Mesenteric fat pad (tissue), 1 donor: Measurements from ENCODE around the gene DNAH6. TPM values are rescaled to one million over a fixed set of nuclear protein-coding genes. Genes with fewer than 3 reads are reported as not detected.
"Not testable (repeated sequence)": the region's sequence is repeated elsewhere in the genome, so short reads cannot be mapped to it uniquely, and the experiment has no call there.

Source experiments
- DNase-seq: peaks from one replicate; pipeline ENCODE4 v3.0.0-alpha.2; 2020; ENCODE audit warnings: low spot score
- total RNA-seq: library from RNA; stranded (reverse); fragmentation: NEBNext Ultra II Directional; extraction: Animal tissue kit (Norgen Biotek cat#: 25700); gene quantifications from one replicate; pipeline ENCODE4 v1.2.1, GENCODE V29; 2021
- donor health status: DM: yes; HTN: yes; CAD: no.

The DNAH6 gene
- total RNA-seq, 1 donor from 2014 or later = 0.77 TPM

- DNase-seq = no peak
Measured at GRCh38 chr2:84497285-84497684, 19.0 kb upstream of the DNAH6 start.

- DNase-seq = no peak
Measured at GRCh38 chr2:84498150-84498799, 18.0 kb upstream of the DNAH6 start.

GRCh38 chr2:84511024-84511423 is 5.3 kb upstream of the DNAH6 start:
- not testable (repeated sequence) for DNase-seq

- no peak for DNase-seq
Measured at GRCh38 chr2:84515788-84516187, 510 bp upstream of the DNAH6 start.

- no peak for DNase-seq
Measured at GRCh38 chr2:84519332-84519957, 3.1 kb downstream of the DNAH6 start.

- DNase-seq = no peak
Measured at GRCh38 chr2:84526562-84526961, 10.3 kb downstream of the DNAH6 start.

- DNase-seq = no peak
Measured at GRCh38 chr2:84527137-84528129, 11.1 kb downstream of the DNAH6 start.

GRCh38 chr2:84532291-84532690 is 16.0 kb downstream of the DNAH6 start:
- no peak for DNase-seq

- no peak for DNase-seq
Measured at GRCh38 chr2:84534225-84534624, 17.9 kb downstream of the DNAH6 start.

GRCh38 chr2:84537251-84537650 is 21.0 kb downstream of the DNAH6 start:
- DNase-seq = no peak

- no peak for DNase-seq
Measured at GRCh38 chr2:84539729-84540128, 23.4 kb downstream of the DNAH6 start.

GRCh38 chr2:84545005-84545404 is 28.7 kb downstream of the DNAH6 start:
- no peak for DNase-seq

GRCh38 chr2:84546551-84546950 is 30.3 kb downstream of the DNAH6 start:
- DNase-seq = no peak

GRCh38 chr2:84548303-84548702 is 32.0 kb downstream of the DNAH6 start:
- DNase-seq = no peak

- DNase-seq = no peak
Measured at GRCh38 chr2:84550916-84551315, 34.6 kb downstream of the DNAH6 start.

- DNase-seq = not testable (repeated sequence)
Measured at GRCh38 chr2:84551526-84551925, 35.2 kb downstream of the DNAH6 start.

GRCh38 chr2:84556190-84556589 is 39.9 kb downstream of the DNAH6 start:
- DNase-seq = no peak

- no peak for DNase-seq
Measured at GRCh38 chr2:84559838-84560237, 43.5 kb downstream of the DNAH6 start.

- DNase-seq = no peak
Measured at GRCh38 chr2:84579661-84580060, 63.4 kb downstream of the DNAH6 start.

GRCh38 chr2:84603911-84604310 is 87.6 kb downstream of the DNAH6 start:
- DNase-seq = no peak

GRCh38 chr2:84613082-84613481 is 96.8 kb downstream of the DNAH6 start:
- DNase-seq = no peak

- no peak for DNase-seq
Measured at GRCh38 chr2:84619794-84620371, 103.6 kb downstream of the DNAH6 start.
